CD4-positive, alpha-beta T cell (primary cell): Measurements from ENCODE around the gene FAM209B. TPM values are rescaled to one million over a fixed set of nuclear protein-coding genes. Genes with fewer than 3 reads are reported as not detected.

Experiments
- ATAC-seq: fragments of 200-7000 bp; cut with Tn5 transposase; one replicate; pipeline ENCODE4 v1.10.0; 2022; ENCODE audit warnings: mild to moderate bottlenecking; ENCODE audit not compliant: poor library complexity
- CTCF ChIA-PET: fragments of 350-600 bp; sonication (Branson Sonifier 250); formaldehyde crosslinking; loops from one replicate; lab custom pipeline; 2021; ENCODE audit warnings: antibody characterized with exemption, inconsistent platforms; lab: Charles Lee
- POLR2A ChIA-PET: fragments of 350-600 bp; sonication (Branson Sonifier 250); formaldehyde crosslinking; loops from one replicate; lab custom pipeline; 2021; ENCODE audit warnings: antibody characterized with exemption, inconsistent platforms; lab: Charles Lee
- DNase-seq, 14 experiments: peaks; one replicate each; pipeline ENCODE4 v3.0.0-alpha.2; 2013 to 2020; ENCODE audit warnings: mixed read lengths in 2 of 14
- H3K27ac ChIP-seq, 2 donors: one replicate each; pipeline versions ENCODE4 v1.5.1 to v1.7.0; 2013; ENCODE audit warnings: low read length in 2 of 2, low read depth in 1 of 2, mild to moderate bottlenecking in 1 of 2
- H3K27me3 ChIP-seq, 2 experiments: 1 replicate in 1 of 2; 2 replicates in 1 of 2; pipeline versions ENCODE4 v1.6.1 to v1.7.0; 2013; ENCODE audit warnings: low read length in 2 of 2, control low read depth in 1 of 2, mild to moderate bottlenecking in 1 of 2, moderate library complexity in 1 of 2; ENCODE audit not compliant: insufficient read depth in 2 of 2, control insufficient read depth in 1 of 2
- H3K36me3 ChIP-seq: one replicate; pipeline ENCODE4 v1.6.1; 2013; ENCODE audit warnings: low read length, control low read depth; ENCODE audit not compliant: insufficient read depth
- H3K4me1 ChIP-seq: one replicate; pipeline ENCODE4 v1.6.1; 2013; ENCODE audit warnings: low read length, control low read depth; ENCODE audit not compliant: insufficient read depth
- H3K4me3 ChIP-seq: one replicate; pipeline ENCODE4 v1.5.1; 2013; ENCODE audit warnings: mild to moderate bottlenecking, low read length, moderate library complexity
- H3K9me3 ChIP-seq, 2 experiments: 1 replicate in 1 of 2; 2 replicates in 1 of 2; pipeline versions ENCODE4 v1.6.1 to v1.7.0; 2013; ENCODE audit warnings: low read length in 2 of 2, mild to moderate bottlenecking in 2 of 2, control low read depth in 1 of 2, moderate library complexity in 1 of 2; ENCODE audit not compliant: control insufficient read depth in 1 of 2, insufficient read depth in 1 of 2
- H3K27ac Mint-ChIP-seq: one replicate; pipeline ENCODE4 v1.8.0; 2020; ENCODE audit warnings: mixed read lengths
- H3K27me3 Mint-ChIP-seq: one replicate; pipeline ENCODE4 v1.8.0; 2021; ENCODE audit warnings: mixed read lengths
- H3K36me3 Mint-ChIP-seq: one replicate; pipeline ENCODE4 v1.8.0; 2021; ENCODE audit warnings: low read depth, mixed read lengths
- H3K4me1 Mint-ChIP-seq: one replicate; pipeline ENCODE4 v1.8.0; 2021; ENCODE audit warnings: low read depth, mixed read lengths
- H3K4me3 Mint-ChIP-seq: one replicate; pipeline ENCODE4 v1.8.0; 2020; ENCODE audit warnings: mild to moderate bottlenecking, mixed read lengths
- H3K9me3 Mint-ChIP-seq: one replicate; pipeline ENCODE4 v1.8.0; 2020; ENCODE audit warnings: mixed read lengths
- intact Hi-C, 2 experiments: fragments of 100-400 bp; cut with DNase I in 1 of 2; cut with micrococcal nuclease in 1 of 2; formaldehyde crosslinking; loops; one replicate each; pipeline versions ENCODE4 v1.15.1 to v1.9.0; 2023 to 2025; cut with DNase I, micrococcal nuclease
- total RNA-seq, 174 experiments: library from RNA in 2 of 174; stranded (reverse) in 2 of 174; gene quantifications; one replicate each; pipeline ENCODE4 v1.2.3 and lab custom pipeline; 2021 to 2026
- TF ChIP-seq, protein P1 (sequence below): fragments of 200-600 bp; IDR thresholded peaks from one replicate; pipeline ENCODE4 v1.8.0; 2022; ENCODE audit warnings: antibody characterized with exemption, mild to moderate bottlenecking

The FAM209B gene
- total RNA-seq, 2 experiments from 2014 or later, result 3.1 to 3.9 TPM

DNA sequence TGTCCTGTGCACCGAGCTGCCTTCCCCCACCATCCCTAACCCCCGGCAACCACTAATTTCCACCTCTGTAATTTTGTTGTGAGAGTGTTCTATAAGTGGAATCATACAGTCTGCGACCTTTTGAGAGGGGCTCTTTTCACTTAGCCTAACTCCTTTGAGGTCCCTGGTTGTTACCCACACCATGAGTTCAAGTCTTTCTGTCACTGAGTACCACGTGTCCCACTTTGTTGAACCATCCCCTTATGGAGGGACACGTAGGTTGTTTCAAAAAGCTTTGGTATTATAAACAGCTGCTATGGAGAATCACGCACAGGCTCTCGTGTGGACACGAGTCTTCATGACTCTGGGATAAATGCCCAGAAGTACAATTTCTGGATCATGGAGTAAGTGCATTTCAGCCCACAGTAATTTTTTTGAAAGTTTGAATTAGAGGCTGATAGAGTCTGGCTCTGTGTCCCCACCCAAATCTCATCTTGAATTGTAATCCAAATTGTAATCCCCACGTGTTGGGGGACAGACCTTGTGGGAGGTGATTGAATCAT, 9.5 kb downstream of the FAM209B start:
- Mint-ChIP-seq H3K9me3 (no peaks in the 10 kb centered on the region), H3K4me3 (no peak overlapping the region), H3K36me3 (no peaks in the 10 kb centered on the region), H3K27ac (no peak overlapping the region), H3K4me1 (no peaks in the 10 kb centered on the region), H3K27me3 (no peaks in the 10 kb centered on the region)
- DNase-seq (no peak), ATAC-seq (no peak)
- Histone ChIP-seq H3K27me3 (no peaks in the 10 kb centered on the region), H3K4me1 (no peaks in the 10 kb centered on the region), H3K27ac (no peak overlapping the region), H3K9me3 (no peaks in the 10 kb centered on the region), H3K36me3 (no peaks in the 10 kb centered on the region), H3K4me3 (no peak overlapping the region)
- intact Hi-C loops, result no loop called here
- TF ChIP-seq, protein P1, sequence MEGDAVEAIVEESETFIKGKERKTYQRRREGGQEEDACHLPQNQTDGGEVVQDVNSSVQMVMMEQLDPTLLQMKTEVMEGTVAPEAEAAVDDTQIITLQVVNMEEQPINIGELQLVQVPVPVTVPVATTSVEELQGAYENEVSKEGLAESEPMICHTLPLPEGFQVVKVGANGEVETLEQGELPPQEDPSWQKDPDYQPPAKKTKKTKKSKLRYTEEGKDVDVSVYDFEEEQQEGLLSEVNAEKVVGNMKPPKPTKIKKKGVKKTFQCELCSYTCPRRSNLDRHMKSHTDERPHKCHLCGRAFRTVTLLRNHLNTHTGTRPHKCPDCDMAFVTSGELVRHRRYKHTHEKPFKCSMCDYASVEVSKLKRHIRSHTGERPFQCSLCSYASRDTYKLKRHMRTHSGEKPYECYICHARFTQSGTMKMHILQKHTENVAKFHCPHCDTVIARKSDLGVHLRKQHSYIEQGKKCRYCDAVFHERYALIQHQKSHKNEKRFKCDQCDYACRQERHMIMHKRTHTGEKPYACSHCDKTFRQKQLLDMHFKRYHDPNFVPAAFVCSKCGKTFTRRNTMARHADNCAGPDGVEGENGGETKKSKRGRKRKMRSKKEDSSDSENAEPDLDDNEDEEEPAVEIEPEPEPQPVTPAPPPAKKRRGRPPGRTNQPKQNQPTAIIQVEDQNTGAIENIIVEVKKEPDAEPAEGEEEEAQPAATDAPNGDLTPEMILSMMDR, result no peak
- CTCF ChIA-PET, result no interaction called here
- POLR2A ChIA-PET, result no interaction called here

- Histone ChIP-seq H3K4me1 (no peaks in the 10 kb centered on the region), H3K36me3 (no peaks in the 10 kb centered on the region), H3K9me3 (no peaks in the 10 kb centered on the region), H3K4me3 (no peak overlapping the region), H3K27me3 (no peaks in the 10 kb centered on the region), H3K27ac (no peak overlapping the region)
- no peak for ATAC-seq
- intact Hi-C loops, result loop anchor here (2.0 to 10.0 kb wide), 4 partner anchors 423 to 1657 kb away; no protein-coding TSS in a partner anchor
- DNase-seq, result no peak
- Mint-ChIP-seq H3K27me3 (no peaks in the 10 kb centered on the region), H3K27ac (no peak overlapping the region), H3K36me3 (no peaks in the 10 kb centered on the region), H3K4me3 (no peak overlapping the region), H3K9me3 (no peaks in the 10 kb centered on the region), H3K4me1 (no peaks in the 10 kb centered on the region)
- TF ChIP-seq, protein P1, result no peak
- ChIA-PET POLR2A (no interaction called here), CTCF (interaction anchor here (0.6 kb wide), 1 partner anchor 1103 kb away, joined by 4 read pairs; no protein-coding TSS in a partner anchor)
Measured at GRCh38 chr20:56551571-56551970, 18.5 kb downstream of the FAM209B start.

DNA sequence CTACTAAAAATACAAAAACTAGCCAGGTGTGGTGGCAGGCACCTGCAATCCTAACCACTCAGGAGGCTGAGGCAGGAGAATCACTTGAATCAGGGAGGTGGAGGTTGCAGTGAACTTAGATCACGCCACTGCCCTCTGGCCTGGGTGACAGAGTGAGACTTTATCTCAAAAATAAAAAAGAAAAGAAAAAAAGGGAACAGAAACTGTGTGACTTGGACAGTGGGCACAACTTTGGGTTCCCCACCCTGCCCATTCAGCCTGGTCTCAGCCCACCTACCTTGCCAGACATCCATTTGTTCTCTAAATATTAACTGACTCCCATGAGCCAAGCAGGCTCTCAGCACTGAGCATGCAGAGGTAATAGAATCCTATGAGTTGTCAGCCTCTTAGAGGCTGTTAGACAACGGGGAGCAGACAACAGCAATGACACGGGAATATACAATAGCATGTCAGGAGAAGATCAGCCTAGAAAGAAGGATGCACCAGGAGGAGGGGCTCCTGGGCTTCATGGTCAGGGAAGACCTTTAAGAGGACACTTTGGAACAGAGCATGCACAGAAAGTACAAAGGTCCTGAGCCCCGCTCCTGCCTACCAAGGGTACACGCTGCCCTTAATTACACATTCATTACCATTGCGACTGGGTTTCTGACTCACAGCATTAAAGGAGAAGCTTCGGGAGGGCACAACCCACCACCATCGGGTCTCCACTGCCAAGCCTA, 20.0 kb downstream of the FAM209B start:
- CTCF ChIA-PET, result no interaction called here
- POLR2A ChIA-PET, result no interaction called here
- no peak for DNase-seq

More for the DNA sequence above, 20.0 kb downstream of the FAM209B start:
- ATAC-seq, result no peak
- Mint-ChIP-seq H3K27ac (no peak overlapping the region), H3K4me3 (no peak overlapping the region), H3K36me3 (no peaks in the 10 kb centered on the region), H3K4me1 (no peaks in the 10 kb centered on the region), H3K9me3 (no peaks in the 10 kb centered on the region), H3K27me3 (no peaks in the 10 kb centered on the region)
- Histone ChIP-seq H3K4me1 (no peaks in the 10 kb centered on the region), H3K27me3 (no peaks in the 10 kb centered on the region), H3K27ac (no peak overlapping the region), H3K9me3 (no peaks in the 10 kb centered on the region), H3K4me3 (no peak overlapping the region), H3K36me3 (no peaks in the 10 kb centered on the region)
- TF ChIP-seq, protein P1, result no peak
- intact Hi-C loops, result loop anchor here in 1 of 2 experiments (5.0 to 10.0 kb wide), 2 partner anchors 422 to 944 kb away; no protein-coding TSS in a partner anchor
